ENCODE results near the gene LRP11.
"Not testable (repeated sequence)": the region's sequence is repeated elsewhere in the genome, so short reads cannot be mapped to it uniquely, and the experiment has no call there.

LRP11 gene

DNA sequence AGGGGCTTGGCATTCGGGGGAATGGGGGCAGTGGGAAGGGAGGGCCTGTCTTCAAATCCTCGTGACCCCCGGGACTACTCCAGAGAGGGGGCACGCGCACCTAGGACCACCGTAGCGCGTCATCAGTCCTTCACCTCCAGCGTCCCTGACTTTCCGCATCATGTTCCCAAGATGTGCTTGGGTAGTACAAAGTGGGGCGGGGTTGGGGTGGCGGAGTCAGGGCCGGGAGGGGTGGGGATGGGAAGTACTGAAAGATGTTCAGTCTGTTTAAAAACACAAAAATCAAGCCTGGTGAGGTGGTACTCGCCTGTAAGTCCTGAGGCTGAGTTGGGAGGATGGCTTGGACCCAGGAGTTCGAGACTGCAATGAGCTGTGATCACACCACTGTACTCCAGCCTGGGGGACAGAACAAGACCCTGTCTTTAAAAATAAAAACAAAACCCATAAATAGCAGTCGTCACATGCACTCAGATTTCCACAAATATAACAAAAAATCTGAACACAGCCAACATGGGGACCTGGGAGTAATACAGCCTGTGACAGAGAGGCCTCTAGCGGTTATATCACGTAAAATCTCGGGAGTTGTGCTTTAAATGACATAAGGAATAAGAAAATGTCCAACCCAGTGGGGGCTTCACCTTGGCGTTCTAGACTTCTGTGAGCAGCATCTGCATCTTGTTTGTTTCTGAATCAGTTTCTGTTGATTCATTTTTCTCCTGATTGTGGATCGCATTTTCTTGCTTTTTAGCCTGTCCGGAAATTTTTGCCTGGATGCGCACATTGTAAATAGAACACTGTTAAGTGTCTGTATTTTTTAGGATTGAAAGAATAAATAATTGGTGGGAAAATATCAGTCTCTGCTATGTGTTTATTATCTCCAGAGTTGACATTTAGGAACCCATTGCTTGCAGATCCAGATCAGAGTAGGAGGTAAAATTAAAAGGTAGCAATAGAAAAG, 698 bp upstream of the LRP11 start:
- no peak overlapping the region for H3K27ac Mint-ChIP-seq

DNA sequence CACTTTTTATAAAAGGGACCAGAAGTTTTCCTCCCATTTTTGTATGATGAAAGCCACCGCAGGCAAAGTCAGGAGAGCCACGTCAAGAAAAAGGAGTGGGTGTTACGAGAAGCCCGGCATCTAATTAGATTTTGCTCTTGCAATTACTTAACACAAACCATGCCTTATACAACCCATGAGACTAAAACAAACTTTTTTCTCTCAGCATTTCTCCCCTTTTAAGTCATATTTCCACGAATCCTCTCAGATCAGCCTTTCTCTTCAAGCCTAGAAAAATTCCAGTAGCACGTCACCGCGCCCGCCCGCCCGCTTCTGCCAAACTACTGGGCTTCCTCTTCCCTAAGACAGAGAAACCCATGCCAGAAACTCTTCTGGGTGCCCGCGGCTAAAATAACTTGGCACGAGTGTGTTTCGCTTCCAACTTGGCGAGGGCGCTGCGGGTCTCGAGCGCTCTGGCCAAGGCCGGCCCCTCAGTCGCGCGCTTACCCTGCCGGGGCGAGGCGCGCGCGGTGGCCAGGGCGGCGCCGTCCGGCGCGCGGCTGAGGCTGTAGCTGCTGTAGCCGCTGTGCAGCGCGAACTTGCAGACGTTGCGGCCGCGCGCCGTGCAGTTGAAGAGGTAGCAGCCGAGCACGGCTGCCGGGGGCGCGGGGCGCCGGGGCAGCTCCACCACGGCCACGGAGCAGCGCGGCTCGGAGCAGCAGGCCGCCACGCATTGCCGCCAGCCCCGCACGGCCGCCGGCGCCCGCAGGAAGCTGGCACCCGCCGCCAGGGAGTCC, 1.0 kb downstream of the LRP11 start:
- H3K36me3 Mint-ChIP-seq (ENCODE audit: low read depth), result no peaks in the 10 kb centered on the region
- peaks cover 5% of the 10 kb centered on the region for H3K4me1 Mint-ChIP-seq (ENCODE audit: low read depth)
- H3K9me3 Mint-ChIP-seq, result no peaks in the 10 kb centered on the region
- peak overlapping the region; percentile 84 for H3K4me3 Mint-ChIP-seq
- H3K27ac Mint-ChIP-seq, result peak overlapping the region; percentile 73
- H3K27me3 Mint-ChIP-seq, result peaks cover 27% of the 10 kb centered on the region

More for the DNA sequence above, 698 bp upstream of the LRP11 start:
- peaks cover 31% of the 10 kb centered on the region for H3K27me3 Mint-ChIP-seq
- peaks cover 5% of the 10 kb centered on the region for H3K4me1 Mint-ChIP-seq (ENCODE audit: low read depth)
- H3K9me3 Mint-ChIP-seq, result no peaks in the 10 kb centered on the region
- no peaks in the 10 kb centered on the region for H3K36me3 Mint-ChIP-seq (ENCODE audit: low read depth)
- peak overlapping the region; percentile 54 for H3K4me3 Mint-ChIP-seq

DNA sequence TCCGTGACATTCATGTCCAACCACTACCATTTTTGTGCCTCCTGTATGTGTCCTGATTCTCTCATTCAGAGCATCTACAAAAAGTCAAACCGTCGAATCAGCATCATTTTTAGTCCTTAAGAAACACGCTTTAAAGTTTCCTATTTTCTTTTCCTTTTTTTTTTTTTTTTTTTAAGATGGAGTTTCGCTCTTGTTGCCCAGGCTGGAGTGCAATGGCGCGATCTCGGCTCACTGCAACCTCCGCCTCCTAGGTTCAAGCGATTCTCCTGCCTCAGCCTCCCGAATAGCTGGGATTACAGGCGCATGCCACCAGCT, 1.8 kb downstream of the LRP11 start:
- Mint-ChIP-seq H3K27me3 (peaks cover 29% of the 10 kb centered on the region), H3K4me3 (peak overlapping the region; percentile 84)
- not testable (repeated sequence) for H3K36me3 Mint-ChIP-seq (ENCODE audit: low read depth); H3K4me1 Mint-ChIP-seq (ENCODE audit: low read depth); H3K9me3 Mint-ChIP-seq; H3K27ac Mint-ChIP-seq

DNA sequence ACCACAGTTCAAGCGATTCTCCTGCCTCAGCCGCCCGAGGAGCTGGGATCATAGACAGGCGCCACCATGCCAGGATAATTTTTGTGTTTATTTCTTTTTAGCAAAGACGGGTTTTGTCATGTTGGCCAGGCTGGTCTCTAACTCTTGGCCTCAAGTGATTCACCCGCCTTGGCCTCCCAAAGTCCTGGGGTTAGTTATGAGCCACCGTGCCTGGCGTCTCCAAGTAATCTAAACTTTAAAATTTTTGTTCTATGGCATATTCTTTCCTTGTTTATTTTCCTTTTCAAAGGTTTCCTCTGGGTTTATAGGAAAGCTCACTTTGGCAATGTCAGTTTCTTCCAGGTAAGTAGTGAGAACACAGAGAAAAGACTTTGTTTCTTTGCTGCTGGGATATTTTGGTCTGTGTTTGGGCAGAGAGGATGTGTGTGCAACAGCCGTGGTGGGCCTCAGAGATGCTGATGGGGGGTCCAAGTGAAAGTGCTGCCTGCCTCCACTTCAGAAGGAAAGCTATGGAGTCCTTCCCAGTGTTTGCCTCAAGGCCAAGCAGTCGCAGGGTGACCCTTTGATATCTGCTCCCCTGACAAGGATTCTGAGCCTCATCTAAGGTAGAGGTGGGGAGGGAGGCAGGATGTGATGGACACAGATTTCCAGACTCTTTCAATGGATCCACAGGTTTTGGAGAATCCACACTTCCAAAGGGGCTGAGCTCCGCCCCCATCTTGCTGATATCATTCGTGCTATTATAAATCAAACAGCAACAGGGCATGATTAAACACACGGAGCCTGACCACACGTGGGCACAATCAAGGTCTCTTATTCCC, 2.3 kb downstream of the LRP11 start:
- Mint-ChIP-seq H3K9me3 (no peaks in the 10 kb centered on the region), H3K4me3 (peak overlapping the region; percentile 39), H3K4me1 (ENCODE audit: low read depth) (peaks cover 5% of the 10 kb centered on the region), H3K27ac (no peak overlapping the region), H3K27me3 (peaks cover 29% of the 10 kb centered on the region), H3K36me3 (ENCODE audit: low read depth) (no peaks in the 10 kb centered on the region)

DNA sequence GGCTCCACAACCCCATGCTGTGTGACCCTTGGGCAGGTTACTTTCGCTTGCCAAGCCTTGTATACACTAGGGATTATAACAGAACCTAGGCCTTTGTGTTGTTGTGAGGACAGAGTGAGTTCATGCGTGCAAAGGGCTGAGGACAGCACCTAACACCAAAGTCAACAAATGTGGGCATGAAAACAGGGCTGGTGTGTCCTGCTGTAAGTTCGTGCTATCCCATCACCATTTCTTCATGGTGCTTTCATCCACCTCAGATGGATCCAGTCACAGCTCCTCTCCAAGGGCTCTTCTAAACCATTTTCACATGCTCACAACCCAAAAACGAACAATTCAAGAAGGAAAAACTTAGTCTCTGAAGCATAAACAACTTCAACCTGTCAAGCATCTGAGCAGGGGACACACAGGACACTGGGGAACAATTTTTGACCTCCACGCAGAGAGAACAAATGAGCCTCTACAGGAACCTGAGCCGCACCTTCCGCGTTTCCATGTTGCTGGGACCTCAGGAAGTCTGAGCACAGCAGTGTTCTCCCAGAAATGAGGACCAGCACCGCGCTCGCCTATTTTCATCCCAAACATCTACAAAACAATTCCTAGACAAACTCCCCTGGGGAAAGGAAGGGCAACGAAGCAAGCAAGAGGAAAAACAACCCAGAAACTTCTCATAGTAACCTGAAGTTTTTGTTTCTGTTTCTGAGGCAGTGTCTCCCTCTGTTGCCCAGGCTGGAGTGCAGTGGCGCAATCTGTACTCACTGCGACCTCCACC, 3.1 kb downstream of the LRP11 start:
- peaks cover 29% of the 10 kb centered on the region for H3K27me3 Mint-ChIP-seq
- H3K27ac Mint-ChIP-seq, result no peak overlapping the region
- no peaks in the 10 kb centered on the region for H3K36me3 Mint-ChIP-seq (ENCODE audit: low read depth)
- peaks cover 5% of the 10 kb centered on the region for H3K4me1 Mint-ChIP-seq (ENCODE audit: low read depth)
- no peaks in the 10 kb centered on the region for H3K9me3 Mint-ChIP-seq
- no peak overlapping the region for H3K4me3 Mint-ChIP-seq

DNA sequence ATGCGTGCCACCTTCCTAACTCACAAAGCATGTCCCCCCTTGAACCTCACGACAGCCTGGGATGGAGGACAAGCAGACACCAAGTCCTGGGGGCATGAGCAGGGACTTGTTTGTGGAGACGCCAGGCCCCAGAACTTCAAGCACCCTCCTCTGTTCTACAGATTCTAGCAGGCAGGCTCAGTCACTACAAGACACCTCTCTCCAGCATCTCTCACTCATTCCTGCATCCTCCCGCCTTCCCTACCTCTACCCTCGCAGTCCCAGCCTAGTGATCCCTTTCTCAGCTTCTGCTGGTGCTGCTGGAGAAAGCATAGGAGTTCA, 3.7 kb downstream of the LRP11 start:
- Mint-ChIP-seq H3K27ac (no peak overlapping the region), H3K27me3 (peaks cover 29% of the 10 kb centered on the region), H3K4me1 (ENCODE audit: low read depth) (peaks cover 5% of the 10 kb centered on the region), H3K36me3 (ENCODE audit: low read depth) (no peaks in the 10 kb centered on the region), H3K4me3 (no peak overlapping the region), H3K9me3 (no peaks in the 10 kb centered on the region)

DNA sequence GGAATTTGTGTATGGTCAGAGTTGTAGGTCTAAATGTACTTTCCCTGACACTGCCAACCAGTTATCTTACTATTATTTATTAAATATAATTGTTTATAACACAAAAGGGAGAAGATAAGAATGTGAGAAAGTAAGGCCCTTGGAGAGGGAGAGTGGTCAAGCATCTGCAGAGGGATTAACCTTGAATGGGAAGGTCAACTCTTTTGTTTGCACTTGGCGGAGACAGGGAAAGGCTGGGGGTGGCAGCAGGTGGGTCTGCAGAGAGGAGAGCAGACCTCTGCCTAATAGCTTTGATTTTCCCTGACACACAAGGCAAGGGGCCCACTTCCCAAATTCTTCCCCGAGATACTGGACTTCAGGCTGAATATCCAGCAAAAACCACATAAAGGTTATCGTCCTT, 4.2 kb downstream of the LRP11 start:
- Mint-ChIP-seq H3K36me3 (ENCODE audit: low read depth) (no peaks in the 10 kb centered on the region), H3K4me1 (ENCODE audit: low read depth) (peaks cover 5% of the 10 kb centered on the region), H3K27ac (no peak overlapping the region), H3K4me3 (no peak overlapping the region), H3K9me3 (no peaks in the 10 kb centered on the region), H3K27me3 (peaks cover 30% of the 10 kb centered on the region)

DNA sequence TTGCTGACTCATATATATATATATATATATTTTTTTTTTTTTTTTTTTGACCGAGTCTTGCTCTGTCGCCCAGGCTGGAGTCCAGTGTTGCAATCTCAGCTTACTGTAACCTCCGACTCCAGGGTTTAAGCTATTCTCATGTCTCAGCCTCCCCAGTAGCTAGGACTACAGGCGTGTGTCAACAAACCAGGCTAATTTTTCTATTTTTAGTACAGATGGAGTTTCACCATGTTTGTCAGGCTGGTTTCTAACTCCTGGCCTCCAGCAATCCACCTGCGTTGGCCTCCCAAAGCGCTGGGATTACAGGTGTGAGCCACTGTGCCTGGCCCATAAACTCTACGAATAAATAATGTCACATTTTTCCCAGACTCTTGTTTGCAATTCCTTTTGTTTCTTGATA, 4.8 kb downstream of the LRP11 start:
- Mint-ChIP-seq H3K4me1 (ENCODE audit: low read depth) (peaks cover 5% of the 10 kb centered on the region), H3K36me3 (ENCODE audit: low read depth) (no peaks in the 10 kb centered on the region), H3K27ac (no peak overlapping the region), H3K27me3 (peaks cover 35% of the 10 kb centered on the region), H3K9me3 (no peaks in the 10 kb centered on the region), H3K4me3 (no peak overlapping the region)

DNA sequence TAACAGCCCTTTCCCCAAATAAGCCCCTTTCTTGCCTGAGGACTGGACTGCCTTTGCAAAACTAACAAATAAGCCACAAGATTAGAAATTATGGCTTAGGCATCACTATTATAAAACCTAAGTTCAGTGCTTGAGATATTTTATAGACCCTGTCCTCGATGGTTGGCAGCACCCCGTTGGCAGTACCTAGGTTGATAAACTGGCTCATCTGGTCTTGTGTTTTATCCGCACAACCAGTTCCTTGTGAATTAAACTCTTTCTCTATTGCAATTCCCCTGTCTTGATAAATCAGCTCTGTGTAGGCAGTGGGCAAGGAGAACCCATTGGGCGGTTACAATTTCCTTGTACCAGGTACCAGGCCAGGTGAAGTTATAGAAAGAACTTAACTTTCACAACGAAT, 6.6 kb downstream of the LRP11 start:
- no peaks in the 10 kb centered on the region for H3K9me3 Mint-ChIP-seq
- H3K4me3 Mint-ChIP-seq, result no peak overlapping the region
- peaks cover 30% of the 10 kb centered on the region for H3K27me3 Mint-ChIP-seq
- H3K4me1 Mint-ChIP-seq (ENCODE audit: low read depth), result peaks cover 4% of the 10 kb centered on the region
- H3K36me3 Mint-ChIP-seq (ENCODE audit: low read depth), result no peaks in the 10 kb centered on the region
- H3K27ac Mint-ChIP-seq, result no peak overlapping the region

DNA sequence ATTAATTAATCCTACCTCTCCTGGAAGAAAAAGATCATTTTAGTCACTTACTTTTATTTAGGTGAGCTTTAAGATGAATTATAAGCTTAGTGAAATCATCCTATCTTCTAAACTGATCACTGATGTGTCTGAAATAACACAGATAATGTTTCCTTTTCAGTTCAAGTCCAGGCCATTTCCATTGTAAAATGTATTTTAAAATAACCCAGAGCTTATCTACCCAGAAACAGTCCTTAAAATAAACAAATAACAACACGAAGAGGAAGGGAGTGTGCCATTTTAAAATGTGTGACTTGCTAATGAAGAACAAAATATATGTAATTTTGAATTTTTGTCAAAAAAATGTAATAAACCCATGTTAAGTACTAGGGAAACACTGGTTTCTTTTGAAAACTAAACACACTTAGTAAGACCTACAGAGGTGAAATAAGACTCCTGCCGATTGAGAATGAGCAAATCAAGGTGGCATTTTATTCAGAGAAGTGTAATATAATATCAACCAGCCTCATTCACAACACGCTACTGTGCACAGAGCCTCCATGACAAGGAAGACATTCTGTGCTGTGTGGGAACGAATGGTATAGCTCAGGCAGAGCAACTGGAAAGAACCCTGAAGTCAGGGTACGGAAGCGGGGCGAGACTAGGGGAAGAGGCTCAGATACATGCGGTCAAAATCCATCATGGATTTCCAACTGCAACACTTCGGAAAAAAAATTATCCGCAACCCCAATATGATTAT, 7.7 kb downstream of the LRP11 start:
- H3K27me3 Mint-ChIP-seq, result peaks cover 21% of the 10 kb centered on the region
- peaks cover 15% of the 10 kb centered on the region for H3K4me1 Mint-ChIP-seq (ENCODE audit: low read depth)
- no peaks in the 10 kb centered on the region for H3K9me3 Mint-ChIP-seq
- H3K36me3 Mint-ChIP-seq (ENCODE audit: low read depth), result no peaks in the 10 kb centered on the region
- H3K27ac Mint-ChIP-seq, result no peak overlapping the region
- H3K4me3 Mint-ChIP-seq, result no peak overlapping the region

DNA sequence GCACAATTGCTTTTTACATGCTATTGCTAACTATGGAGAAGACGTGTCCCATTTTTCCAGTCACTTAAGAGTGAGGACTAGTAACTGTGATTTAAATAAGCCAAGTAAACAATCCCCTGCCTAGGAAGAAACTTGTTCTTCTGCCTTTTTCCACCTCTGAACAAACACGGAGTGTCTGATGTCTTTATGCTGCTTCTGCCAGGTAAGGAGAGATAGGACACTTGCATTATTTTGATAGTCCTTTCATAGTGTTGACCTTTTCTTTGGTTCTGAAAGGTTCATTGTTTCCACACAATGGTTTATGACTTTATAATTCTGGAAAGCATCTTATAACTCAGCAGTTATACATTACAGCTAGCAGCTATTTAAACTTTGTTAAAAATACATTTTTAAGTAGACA, 8.4 kb downstream of the LRP11 start:
- H3K27me3 Mint-ChIP-seq, result peaks cover 20% of the 10 kb centered on the region
- no peaks in the 10 kb centered on the region for H3K36me3 Mint-ChIP-seq (ENCODE audit: low read depth)
- H3K4me3 Mint-ChIP-seq, result no peak overlapping the region
- no peak overlapping the region for H3K27ac Mint-ChIP-seq
- peaks cover 20% of the 10 kb centered on the region for H3K4me1 Mint-ChIP-seq (ENCODE audit: low read depth)
- no peaks in the 10 kb centered on the region for H3K9me3 Mint-ChIP-seq

DNA sequence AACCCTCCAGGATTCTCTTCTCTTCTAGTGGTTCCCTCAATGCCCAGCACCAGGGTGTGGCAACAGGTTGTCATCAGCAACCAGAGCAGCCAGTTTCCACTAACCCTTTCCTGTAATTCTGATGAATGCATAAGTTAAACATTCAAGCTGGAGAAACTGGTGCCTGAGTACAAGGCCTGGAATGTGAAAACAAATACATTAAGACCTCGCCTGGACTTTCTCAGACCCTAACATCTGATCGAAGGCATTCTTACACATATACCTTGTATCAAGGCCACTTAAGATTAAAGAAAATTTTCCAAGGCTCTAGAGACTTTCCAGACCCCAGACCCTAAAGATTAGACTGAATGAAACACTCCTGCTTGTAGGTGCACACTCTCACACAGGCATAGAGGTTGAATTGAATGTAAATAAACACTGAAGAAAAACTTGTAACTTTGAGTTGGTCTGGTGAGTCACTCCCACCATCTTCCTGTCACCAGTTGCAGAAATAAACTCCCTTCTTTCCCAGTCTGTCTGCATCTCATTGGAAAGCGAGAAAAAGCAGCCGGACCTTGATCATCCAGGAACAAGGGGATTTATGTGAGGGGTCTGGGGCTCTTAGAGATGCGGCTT, 9.0 kb downstream of the LRP11 start:
- Mint-ChIP-seq H3K4me3 (no peak overlapping the region), H3K27me3 (peaks cover 15% of the 10 kb centered on the region)

DNA sequence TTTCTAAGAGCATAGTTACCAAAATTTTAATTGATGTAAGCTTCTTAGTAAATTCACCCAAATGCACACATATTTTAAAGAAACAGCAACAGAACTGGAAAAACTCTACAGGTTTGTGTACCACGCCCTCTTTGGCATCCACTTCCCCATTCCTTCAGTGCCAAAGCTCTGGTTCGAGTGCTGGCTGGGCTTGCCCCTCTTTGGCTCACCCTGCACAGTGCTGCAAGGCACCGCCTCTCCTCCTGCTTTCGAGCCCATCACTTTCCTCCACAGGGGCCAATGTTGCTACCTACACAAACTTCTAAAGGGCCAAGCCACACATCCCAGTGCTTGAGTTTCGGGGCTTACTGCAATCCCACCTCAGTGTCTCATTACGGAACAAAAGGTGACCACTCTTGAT, 9.6 kb downstream of the LRP11 start:
- Mint-ChIP-seq H3K4me1 (ENCODE audit: low read depth) (peaks cover 20% of the 10 kb centered on the region), H3K9me3 (no peaks in the 10 kb centered on the region), H3K27me3 (peaks cover 19% of the 10 kb centered on the region), H3K27ac (no peak overlapping the region), H3K4me3 (no peak overlapping the region), H3K36me3 (ENCODE audit: low read depth) (no peaks in the 10 kb centered on the region)

More for the DNA sequence above, 9.0 kb downstream of the LRP11 start:
- Mint-ChIP-seq H3K4me1 (ENCODE audit: low read depth) (peaks cover 20% of the 10 kb centered on the region), H3K9me3 (no peaks in the 10 kb centered on the region), H3K27ac (no peak overlapping the region), H3K36me3 (ENCODE audit: low read depth) (no peaks in the 10 kb centered on the region)
